ENCODE measurements around the gene COQ8A.

COQ8A gene

GRCh38 chr1:227033880-227034279, 93.8 kb downstream of the COQ8A start:
- no peak for DNase-seq

GRCh38 chr1:227035316-227035715, 95.2 kb downstream of the COQ8A start:
- DNase-seq, result no peak

- DNase-seq, result no peak
These were observed 97.0 kb downstream of the COQ8A start for GRCh38 chr1:227037121-227037520.
